Fibroblast of peridontal ligament (primary cell): Measurements from ENCODE around the gene TRIM44.
"Not testable (repeated sequence)": the region's sequence is repeated elsewhere in the genome, so short reads cannot be mapped to it uniquely, and the experiment has no call there.

Experiments used
- DNase-seq: peaks from one replicate; pipeline ENCODE4 v3.0.0-alpha.2; 2010; ENCODE audit errors: extremely low read depth

Gene TRIM44

DNA sequence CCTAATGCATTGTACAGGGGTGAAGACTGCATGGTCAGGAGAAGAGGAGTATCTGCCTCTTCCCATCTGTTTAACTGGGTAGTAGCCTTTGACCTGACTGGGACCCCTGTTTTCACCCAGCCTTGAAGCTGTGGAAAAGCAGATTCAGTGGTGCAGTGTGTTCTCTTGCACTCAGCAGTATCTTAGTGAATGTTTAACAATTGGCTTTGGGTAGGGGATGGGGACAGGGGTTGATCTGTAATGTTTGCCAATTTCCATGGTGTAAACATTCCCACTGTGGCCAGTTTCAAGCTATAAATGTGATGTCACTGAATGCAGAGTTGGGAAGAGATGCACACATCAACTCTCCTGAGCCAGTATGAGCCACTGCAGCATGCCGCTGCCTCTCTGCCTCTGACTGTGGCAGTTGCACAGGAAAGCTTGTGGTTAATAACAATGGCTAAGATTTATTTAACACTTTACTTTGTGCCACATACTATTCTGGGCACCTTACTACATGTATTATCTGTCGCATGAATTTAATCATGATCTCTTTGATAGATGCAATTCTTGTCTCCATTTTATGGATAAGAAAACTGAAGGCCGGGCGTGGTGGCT, 28.6 kb upstream of the TRIM44 start:
- no peak for DNase-seq

DNA sequence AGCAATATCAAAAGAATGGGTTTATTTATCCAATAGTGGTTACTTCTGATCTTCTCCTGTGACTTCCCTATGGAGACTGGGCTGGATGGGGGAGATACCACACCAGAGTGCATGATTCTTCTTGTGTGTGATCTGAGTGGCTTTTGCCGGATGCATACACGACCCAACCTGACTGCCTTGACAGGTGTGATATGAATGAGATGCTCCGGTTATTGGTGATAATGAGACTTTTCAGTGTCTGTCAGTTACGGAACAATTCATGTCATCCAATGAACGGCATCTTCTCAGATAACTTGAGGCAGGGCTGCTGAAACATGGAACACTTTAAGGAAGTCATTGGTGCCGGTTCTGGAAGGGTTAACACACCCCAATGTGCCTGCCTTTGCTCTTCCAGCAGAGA, 26.6 kb upstream of the TRIM44 start:
- no peak for DNase-seq

DNA sequence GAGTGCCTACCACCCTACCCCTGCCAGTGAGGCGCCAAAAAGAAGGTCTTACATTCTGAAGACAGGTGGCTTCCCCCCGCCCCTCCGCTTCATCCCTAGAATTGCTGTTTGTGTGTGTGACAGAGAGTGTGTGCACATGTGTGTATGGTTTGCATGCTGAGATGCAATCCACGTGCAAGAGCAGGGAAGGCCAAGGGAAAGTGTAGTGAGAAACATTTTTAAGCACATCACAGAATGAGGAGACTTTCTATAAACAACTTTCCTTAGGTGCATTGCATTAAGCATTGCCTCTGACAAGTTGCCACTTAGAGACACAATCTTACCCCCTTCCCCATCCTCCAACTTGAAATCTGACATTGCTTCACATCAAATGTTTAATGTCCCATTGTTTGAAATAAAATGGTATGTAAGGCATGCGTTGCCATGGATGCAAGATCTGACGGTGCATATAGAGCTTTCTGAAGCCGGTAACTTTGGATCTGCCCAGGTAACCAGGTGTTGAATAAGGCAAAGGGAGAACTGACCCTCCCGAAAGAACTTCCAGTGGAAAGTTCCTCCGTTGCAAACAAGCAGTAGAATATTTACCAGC, 22.9 kb upstream of the TRIM44 start:
- no peak for DNase-seq

DNA sequence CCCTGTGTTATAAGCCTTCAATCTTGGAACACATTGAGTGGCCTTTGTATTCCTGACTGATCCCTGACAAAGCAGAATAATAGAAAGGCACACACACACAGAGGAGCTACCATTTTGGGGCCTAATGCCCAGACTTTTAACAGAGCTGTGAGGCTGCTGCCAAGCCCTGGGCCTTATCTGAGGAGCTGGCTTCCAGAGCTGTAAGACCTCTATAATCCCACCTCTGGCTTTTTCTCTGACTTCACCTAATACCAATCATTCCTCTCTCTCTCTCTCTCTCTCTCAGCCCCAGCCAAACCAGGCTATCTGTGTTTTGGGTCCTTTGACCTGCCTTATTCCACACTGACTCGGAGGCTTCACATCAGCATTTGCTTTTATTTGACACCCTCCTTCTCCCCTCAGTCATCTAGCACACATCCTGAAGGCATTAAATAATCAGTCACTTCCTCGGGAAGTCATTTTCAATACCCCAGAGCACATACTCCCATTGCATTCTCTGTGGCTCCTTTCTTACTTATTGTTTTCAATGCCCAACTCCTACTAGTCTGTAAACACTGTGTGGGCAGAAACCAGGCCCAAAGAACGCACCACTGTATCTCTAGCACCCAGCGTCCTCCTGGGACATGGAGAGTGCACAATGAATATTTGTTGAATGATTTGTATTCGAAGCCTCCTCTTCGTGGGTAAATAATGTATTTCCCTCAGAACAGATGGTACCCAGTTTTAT, 21.2 kb upstream of the TRIM44 start:
- no peak for DNase-seq

DNA sequence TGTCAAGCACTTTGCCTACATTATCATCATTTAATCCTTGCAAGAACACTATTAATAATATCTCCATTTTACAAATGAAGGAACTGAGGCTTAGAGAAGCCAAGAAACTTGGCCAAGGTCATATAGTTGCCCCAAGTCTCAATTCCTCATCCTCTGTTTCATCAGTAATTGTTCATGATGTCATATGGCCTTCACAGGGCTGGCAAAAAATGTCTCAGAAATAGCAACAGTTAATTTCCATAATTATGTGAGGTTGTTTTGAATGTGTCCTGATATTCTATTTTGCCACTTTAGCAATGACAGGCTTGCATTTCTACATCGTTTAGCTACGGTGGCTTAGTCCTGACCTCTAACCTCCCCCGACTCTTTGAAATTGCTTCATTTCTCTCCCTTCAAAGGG, 20.6 kb upstream of the TRIM44 start:
- no peak for DNase-seq

DNA sequence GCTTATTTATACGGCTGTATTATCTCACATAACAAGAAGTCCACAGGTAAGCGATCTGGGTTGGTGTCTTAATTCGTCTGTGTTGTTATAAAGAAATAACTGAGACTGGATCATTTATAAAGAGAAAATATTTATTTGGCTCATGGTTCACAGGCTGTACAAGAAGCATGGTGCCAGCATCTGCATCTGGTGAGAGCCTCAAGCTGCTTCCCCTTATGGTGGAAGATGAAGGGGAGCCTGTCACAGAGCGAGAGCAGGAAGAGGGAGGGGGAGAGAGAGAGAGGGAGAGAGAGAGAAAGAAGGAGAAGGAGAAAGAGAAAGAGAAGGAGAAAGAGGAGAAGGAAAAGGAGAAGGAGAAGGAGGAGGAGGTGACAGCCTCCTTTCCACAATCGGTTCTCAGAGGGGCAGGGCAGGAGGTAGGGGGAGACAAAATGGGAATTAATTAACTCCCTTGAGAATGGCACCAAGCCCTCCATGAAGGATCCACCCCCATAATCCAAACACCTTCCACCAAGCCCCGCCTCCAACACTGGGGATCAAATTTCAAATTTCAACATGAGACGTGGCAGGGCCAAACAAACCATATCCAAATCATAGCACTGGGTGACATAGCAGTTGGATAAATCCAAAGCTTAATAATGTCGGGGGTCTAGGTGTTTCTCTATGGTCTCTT, 15.0 kb upstream of the TRIM44 start:
- DNase-seq = no peak

DNA sequence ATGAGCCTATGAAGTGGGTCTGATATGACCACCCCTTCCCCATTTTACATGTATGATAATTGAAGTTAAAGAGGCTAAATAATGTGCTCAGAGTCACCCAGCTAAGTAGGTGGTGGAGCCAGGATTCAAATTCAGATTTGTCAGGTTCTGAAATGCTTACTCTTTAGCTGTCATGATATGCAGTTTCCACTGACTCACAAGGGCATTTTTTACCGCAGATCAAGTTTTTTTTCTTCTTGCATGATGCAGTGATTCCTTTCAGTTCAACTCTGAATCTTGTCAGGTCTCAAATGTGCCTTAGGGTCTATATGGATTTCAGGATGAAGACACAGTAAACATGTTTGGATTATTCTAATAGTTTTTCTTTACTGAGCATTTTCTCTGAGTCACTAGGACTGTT, 12.6 kb upstream of the TRIM44 start:
- peak; percentile 63 for DNase-seq

DNA sequence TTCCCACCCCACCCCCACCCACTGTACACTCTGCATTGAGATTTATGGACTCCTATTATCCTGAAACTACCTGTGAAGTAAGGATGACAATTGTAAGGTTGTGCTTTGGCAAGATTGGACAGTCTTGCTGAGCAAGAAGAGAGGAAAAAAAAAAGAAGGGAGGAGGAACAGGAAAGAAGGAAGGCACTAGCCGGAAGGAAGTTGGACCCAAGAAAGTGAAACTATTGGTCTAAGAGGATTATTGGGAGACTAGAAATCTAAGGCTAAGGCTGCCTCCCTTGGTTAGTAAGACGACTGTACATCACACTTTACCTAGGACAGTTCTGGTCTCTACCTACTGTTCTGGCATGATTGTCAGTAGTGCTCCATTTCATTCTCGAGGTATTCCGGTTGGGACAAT, 12.1 kb upstream of the TRIM44 start:
- DNase-seq = no peak

DNA sequence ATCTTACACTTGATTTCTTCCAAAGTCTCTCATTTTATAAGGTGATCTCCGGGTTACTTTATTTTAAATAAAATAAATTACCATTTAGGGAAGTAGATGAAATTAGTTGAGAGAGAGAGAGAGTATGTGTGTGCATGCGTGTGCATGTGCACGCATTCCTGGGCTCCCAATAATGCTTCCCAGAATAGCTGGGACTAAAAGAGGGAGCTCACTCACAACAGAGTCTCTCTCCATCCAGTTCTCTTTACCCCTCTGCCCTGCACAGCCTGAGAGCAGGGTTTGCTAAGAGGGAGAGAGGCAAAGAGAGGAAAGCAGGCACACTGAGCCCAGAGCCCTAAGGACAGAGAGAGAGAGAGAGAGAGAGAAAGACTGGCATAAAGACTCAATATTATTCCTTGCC, 11.3 kb upstream of the TRIM44 start:
- no peak for DNase-seq

DNA sequence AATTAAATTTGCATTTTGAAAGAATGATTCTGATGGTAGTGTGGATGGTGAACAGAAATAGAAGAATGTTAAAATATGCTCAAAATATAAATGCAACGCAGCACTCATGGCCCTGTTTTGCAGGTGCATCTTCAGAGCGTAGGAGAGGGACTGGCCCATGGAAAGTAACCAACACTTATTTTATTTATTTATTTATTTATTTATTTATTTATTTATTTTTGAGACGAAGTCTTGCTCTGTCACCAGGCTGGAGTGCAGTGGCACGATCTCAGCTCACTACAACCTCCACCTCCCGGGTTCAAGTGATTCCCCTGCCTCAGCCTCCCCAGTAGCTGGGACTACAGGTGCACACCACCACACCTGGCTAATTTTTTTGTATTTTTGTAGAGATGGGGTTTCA, 9.8 kb upstream of the TRIM44 start:
- not testable (repeated sequence) for DNase-seq

DNA sequence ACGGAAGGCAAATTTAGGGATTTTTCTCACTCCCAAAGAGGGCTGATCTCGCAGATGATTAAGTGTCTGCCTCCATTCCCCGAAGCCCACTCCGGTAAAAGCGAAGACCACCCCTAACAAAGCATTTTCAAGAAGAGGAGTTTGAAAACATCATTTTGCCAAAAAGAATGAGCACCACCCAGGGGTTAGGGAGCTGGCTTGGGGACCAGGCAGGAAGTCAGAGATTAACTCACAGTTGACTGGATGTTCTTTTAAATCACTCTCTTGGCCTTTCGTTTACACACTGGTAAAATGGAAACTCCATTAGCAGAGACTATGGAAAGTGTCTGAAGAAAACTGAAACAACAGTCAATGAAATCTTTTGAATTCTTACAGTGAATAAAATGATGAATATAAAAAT, 7.9 kb upstream of the TRIM44 start:
- DNase-seq = no peak

DNA sequence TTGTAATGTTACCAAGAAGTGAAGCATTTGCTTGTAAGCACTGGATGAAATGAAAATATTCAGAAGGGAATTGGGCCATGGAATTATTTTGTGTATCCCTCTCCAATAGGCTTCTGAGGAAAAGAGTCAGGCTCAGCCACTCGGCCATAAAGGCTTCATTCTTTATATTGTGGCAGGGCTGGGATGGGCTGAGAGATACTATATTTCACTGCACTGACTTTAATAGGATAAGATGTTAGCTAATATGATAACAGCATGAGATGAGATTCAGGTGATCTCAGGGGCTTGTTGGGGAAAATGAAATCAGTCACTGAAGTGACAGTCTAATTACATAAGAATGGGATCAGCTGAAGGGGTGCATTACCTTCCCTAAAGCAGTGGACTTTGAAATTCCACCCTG, 7.3 kb upstream of the TRIM44 start:
- DNase-seq = no peak

DNA sequence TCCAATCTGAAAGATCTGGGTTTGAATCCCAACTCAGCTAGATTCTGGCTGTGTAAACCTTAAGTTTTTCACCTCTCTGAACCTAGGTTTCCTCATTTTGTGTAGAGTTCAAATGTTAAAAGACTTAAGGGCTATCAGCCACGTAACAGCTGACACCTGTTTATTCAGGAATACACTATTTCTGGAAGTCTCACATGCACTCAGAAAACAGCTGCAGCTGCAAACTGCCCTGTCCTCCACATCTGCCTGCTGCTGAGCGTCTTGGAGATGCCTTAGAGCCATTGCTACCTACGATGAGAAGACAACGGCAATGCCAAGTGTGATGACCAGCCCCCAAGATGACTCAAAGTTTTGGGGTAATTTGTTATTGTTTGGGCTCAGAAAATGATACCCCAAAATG, 6.7 kb upstream of the TRIM44 start:
- no peak for DNase-seq

DNA sequence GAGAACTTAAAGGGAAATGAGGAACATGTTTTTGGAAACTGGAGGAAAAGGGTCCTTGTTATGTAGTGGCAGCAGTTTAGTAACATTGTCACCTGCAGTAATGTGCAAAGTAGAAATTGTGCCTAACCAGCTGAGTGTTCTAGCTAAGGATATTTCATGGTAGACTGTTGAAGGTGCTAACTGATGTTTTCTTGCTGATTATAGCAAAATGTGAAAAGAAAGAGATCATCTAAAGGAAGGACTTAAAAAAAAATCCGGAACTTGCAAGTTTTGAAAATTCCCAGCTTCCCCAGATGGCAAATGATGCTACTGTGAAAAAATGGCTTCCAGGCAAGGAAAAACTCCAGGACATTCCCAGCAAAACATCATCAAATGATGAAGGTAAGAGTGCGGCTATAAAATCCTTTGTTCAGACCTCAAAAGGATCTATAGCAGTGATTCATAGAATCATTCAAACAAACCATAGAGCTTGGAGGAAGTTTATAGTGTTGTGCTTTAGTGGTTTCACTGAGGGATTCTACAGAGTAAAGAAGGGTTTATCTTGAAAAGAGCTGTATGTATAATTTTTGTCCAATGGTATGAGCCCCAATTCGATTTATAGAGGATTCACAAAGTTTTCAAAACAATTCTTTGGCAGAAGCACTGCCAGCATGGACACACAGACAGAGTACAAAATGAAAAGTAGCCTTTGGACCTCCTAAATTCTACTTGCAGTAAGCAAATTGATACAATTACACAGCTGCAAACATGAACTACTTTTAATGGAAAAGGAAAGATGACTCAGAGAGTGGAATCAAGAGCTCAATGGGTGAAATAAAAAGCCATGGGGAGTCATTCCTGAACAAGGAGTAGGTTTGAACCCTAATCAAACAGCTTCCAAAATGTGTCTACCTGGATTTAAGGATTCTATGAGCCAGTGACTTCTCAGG, 4.3 kb upstream of the TRIM44 start:
- DNase-seq = peak; percentile 50

DNA sequence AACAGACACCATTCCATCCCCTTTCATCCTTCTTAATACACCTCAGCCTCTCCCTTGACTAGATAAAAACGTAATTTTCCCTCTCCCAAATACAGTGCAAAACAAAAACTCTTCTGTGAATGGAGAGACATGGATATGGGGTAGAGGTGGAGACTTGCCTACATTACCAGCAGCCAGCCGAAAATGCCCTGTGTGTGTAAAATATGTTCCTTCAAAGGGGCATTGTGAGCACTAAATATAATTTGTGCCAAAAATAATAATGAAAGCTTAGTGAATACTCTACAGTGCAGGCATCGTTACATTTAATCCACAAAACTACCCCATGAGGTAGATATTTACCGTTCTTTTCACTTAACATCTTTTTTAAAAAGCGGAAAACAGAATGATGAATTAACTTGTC, 1.0 kb upstream of the TRIM44 start:
- DNase-seq = no peak

DNA sequence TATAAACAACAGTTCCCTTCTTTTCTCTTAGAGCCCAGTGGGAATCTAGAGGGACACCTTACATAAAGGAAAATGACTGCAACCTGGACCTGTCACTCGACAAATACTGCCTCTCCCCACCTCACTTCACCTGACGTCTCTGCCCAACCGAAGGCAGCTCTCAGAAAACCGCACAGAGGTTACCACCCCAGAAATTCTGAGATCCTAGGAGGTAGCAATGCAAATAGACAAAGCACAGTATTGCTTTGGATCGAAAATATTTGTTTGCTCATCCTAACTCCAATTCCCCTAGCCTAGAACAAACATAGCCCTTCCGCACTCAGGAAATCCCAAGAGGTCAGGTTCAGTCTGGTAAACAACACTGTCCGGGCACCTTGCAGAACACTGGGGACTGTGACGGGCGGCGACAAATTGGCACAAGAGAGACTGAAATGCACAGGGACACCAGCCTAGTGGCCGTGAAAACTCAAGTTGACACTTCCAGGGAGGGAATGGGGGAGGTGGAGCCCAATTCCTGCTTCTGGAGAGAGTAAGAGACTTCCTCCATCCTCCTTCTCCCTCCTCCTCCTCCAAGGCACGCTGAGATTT, 420 bp upstream of the TRIM44 start:
- DNase-seq = no peak

DNA sequence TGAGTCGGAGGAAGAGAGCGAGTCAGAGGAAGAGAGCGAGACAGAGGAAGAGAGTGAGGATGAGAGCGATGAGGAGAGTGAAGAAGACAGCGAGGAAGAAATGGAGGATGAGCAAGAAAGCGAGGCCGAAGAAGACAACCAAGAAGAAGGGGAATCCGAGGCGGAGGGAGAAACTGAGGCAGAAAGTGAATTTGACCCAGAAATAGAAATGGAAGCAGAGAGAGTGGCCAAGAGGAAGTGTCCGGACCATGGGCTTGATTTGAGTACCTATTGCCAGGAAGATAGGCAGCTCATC, 780 bp downstream of the TRIM44 start:
- DNase-seq = no peak

DNA sequence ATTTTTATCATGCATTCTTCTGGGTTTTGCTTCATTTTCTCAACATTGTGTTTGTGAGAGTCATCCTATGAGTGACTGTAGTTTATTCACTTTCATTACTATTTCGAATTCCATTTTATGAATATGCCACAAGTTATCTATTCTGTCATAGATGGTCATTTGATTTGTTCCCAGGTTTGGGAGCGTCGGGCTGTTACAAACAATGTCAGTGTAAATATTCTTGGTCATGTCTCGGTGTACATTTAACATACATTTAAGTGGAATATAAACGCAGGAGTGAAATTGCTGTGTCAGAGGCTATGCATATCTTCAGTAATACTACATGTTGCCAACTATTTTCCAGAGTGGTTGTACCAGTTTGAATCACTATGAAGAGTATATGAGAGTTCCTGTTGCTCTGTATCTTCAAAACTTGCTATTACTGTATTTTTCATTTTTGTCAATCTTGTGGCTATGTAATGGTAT, 2.4 kb downstream of the TRIM44 start:
- no peak for DNase-seq

DNA sequence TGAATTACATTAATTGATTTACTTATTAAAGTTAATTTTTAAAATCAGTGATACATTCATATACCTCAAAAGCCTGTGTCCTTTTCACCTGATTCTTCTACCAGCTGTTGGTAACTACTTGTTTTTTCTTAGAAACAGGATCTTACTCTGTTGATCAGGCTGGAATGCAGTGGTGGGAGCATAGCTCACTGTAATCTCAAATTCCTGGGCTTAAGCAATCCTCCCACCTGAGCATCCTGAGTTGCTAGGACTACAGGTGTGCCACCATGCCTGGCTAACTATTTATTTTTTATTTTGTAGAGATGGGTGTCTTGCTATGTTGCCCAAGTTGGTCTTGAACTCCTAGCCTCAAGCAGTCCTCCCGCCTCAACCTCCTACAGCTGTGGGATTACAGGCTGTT, 4.7 kb downstream of the TRIM44 start:
- no peak for DNase-seq

DNA sequence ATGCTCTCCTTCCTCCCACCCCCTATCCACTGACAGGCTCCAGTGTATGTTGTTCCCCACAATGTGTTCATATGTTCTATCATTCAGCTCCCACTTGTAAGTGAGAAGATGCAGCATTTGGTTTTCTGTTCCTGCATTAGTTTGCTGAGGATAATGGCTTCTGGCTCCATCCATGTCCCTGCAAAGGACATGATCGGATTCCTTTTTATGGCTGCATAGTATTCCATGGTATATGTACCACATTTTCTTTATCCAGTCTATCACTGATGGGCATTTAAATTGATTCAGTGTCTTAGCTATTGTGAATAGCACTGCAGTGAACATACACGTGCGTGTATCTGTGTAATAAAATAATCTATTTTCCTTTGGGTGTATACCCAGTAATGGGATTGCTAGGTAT, 5.8 kb downstream of the TRIM44 start:
- not testable (repeated sequence) for DNase-seq

DNA sequence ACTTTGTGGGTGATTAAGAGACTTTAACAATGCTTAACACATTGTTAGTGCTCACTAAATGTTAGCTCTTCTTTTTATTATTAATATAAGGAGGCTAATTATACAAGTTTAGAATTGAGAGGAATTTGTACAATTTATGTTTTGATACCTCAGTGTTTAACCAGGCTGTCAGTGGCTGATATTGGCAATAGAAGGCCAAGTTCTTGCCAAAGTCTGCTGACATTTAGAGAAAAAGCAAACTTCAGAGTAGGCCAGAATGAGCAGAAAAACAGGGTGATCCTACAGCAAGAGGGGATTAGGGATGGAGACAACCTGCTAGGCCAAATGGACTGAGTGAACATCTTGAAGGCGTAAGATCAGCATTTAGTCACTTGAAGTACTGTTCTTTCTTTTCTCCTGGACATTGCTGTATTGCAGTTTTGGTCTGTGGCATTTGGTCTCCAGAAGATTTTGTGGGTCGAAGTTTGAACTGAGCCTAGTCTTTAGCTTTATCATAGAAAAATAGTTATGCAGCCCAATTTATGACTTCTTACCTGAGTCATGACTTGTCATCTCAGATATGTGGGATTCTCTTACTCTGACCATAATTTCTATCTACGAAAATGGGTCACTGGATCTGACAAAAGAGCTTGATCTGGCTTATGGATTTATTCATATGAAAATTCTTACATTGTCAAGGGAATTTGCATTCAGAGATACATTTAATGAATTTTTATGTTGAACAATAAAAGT, 9.0 kb downstream of the TRIM44 start:
- no peak for DNase-seq
